GM20431 (cell line): ENCODE data around the gene SETD1A.

ENCODE experiments used
- in situ Hi-C: fragments of 300-500 bp; cut with MseI, MboI; formaldehyde crosslinking; loops from one replicate; pipeline ENCODE4 v1.15.0; 2020; ENCODE audit warnings: low sequenced_read_pairs; ENCODE audit not compliant: unreplicated experiment

SETD1A gene

DNA sequence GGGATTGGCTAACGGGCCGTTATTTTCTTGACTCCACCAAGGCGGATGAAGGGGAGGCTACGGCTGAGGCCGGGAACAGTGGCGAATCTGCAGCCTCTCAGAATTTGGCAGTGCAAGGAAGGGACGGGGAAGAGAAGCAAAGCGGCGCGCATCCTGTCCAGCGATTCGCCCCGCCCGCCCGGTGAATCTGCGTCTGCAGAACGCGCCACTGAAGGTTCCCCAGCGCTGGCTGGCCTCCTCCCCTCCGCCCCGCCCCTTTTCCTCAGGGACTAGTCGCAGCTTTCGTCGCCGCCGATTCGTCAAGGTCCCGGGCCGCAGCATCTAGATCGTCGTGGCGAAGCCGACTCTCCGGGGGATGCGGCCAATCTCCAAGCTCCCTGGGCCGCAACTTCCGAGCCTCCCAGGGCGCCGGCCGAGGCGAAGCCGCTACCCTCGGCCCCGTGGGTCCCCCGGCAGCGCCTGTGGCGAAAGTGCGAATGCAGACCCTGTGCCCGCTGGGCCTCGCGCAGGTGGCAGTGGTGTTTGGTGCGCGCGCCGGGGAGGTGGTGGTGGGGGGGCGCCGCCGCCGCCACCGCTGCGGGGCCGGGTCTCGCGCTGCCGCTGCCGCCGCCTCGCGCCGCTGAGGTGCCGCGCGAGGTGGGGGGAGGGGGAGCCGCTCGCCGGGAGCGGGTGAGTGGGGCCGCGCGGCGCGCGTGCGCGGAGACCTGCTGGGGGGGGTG lies at the start of gene SETD1A:
Gene SETD1A (plus strand): TSS at position 299 of the 719 bp plus-strand sequence. CDS start 978 bp downstream, outside the sequence.
- in situ Hi-C loops = no loop called here

- in situ Hi-C loops = no loop called here
Measured at GRCh38 chr16:30910427-30911029, 47.0 kb upstream of the SETD1A start.

GRCh38 chr16:30912794-30913412 lies 44.7 kb upstream of the SETD1A start:
- in situ Hi-C loops = no loop called here

- in situ Hi-C loops = no loop called here
Measured at GRCh38 chr16:30914830-30915229, 42.7 kb upstream of the SETD1A start.

DNA sequence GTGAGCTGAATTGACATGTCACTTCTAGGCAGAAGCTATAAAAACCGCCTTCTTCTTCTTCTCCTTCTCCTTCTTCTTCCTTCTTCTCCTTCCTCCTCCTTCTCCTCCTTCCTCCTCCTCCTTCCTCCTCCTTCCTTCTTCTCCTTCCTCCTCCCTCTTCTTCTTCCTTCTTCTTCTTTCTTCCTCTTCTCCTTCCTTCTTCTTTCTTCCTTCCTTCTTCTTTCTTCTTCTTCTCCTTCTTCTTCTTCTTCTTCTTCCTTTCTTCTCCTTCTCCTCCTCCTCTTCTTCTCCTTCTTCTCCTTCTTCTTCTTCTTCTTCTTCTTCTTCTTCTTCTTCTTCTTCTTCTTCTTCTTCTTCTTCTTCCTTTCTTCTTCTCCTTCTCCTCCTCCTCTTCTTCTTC lies 38.9 kb upstream of the SETD1A start:
- in situ Hi-C loops = no loop called here

- in situ Hi-C loops = no loop called here
Measured at GRCh38 chr16:30920891-30921290, 36.7 kb upstream of the SETD1A start.

DNA sequence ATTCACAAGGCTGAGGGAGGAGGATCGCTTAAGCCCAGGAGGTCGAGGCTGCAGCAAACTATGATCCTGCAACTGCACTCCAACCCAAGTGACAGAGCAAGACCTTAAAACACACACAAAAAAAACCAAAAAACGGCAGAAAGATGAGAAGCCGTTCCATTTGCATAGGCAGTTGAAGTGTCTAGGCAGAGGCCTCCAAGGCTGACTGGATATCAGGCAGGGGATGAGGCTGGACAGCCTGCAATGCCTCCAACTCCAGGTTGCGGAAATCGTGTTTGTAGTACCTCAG lies 36.2 kb upstream of the SETD1A start:
- in situ Hi-C loops = no loop called here

GRCh38 chr16:30921748-30922419 lies 35.7 kb upstream of the SETD1A start:
- in situ Hi-C loops = no loop called here

DNA sequence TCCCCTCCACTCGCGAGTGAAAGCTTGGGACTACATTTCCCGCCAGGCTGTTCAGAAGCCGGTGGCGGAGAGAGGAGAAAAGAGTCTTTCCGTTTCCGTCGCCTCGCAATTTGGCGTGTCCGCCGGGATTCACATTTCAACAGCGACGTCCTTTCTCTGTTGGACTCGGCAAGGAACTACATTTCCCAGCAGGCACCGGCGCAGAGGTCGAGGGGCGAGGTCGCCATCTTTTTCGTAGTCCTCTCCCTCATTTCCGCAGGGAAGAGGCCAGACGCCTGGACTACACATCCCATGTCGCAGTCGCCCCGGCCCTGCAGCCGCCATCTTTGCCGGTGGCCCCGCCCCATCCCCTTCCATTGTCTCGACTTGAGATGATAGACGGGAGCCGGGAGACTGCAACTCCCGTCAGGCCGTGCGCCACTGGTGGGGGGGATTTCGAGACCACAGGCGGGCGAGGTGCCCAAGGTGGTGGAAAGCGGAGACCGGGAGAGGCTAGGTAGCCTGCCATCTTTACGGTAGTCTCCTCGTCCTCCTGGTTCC lies 35.1 kb upstream of the SETD1A start:
- in situ Hi-C loops = no loop called here

- in situ Hi-C loops = no loop called here
Measured at GRCh38 chr16:30922960-30923535, 34.5 kb upstream of the SETD1A start.

- in situ Hi-C loops = no loop called here
Measured at GRCh38 chr16:30923554-30924075, 33.9 kb upstream of the SETD1A start, which contains the start of gene FBXL19. Gene FBXL19, plus strand, starts transcription at chr16:30923572. Its CDS starts 2,183 bp downstream, at chr16:30925755.

DNA sequence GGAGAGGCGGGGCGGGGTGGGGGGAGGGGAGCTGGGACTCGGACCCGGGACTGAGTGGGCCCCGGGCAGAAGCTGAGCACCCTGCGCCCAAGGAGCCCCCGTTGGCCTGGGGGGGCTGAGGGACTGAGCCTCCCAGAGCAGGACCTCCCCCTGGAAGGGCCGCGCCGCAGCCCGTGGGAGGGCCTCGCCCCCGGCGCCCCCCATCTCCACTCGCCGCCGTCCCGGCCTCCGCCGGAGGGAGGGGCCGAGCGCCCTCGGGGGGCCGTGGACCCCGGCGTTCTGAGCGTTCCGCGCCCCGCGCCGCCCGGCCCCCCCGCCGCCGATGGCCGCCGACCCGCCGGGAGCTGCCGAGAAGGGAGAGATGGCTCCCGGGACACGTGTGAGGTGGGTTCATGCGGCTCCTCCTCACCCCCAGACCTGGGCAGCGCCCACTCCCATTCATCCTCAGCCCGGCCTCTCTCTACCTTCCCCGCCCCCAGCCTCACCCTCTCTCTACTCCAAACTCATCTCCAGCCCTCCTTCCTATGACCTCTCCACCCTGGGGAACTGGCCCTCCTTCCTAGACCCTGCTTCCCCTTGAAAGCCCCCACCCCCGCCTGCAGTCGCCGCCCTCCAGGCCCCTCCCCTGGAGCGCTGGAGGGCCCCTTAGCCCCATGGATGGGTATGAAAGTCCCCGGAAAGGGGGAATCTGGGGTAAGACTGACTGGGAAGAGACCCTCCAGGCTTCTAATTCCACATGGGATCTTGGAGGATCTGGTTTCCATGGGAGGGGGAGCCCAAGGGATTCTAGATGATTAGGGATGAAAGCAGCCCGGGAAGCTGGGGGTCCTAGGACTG lies 33.3 kb upstream of the SETD1A start:
- in situ Hi-C loops = no loop called here

GRCh38 chr16:30924913-30925631 lies 32.5 kb upstream of the SETD1A start:
- in situ Hi-C loops = no loop called here

GRCh38 chr16:30925632-30925987 lies 31.9 kb upstream of the SETD1A start:
- in situ Hi-C loops = no loop called here

GRCh38 chr16:30925995-30926811 lies 31.4 kb upstream of the SETD1A start:
- in situ Hi-C loops = no loop called here

- in situ Hi-C loops = no loop called here
Measured at GRCh38 chr16:30926937-30927788, 30.4 kb upstream of the SETD1A start.

GRCh38 chr16:30927789-30928378 lies 29.7 kb upstream of the SETD1A start:
- in situ Hi-C loops = no loop called here
